Right lobe of liver (tissue), 4 donors: Measurements from ENCODE around the gene AFF4.

Experiments used
- POLR2A ChIP-seq: fragments of 450-650 bp; IDR thresholded peaks from one replicate; pipeline ENCODE4 v1.6.1; 2017; ENCODE audit warnings: antibody characterized with exemption, mild to moderate bottlenecking
- TF ChIP-seq, protein P1 (sequence below), 4 donors: fragments of 200-600 bp in 3 of 4; fragments of 450-650 bp in 1 of 4; IDR thresholded peaks; one replicate each; pipeline versions ENCODE4 v1.5.1 to v1.8.0; 2016 to 2022; ENCODE audit warnings: antibody characterized with exemption in 4 of 4, mild to moderate bottlenecking in 2 of 4
- donor health status: DM: no; HTN: no; CAD: no.
- donor health status: DM: no; HTN: no; CAD: no.
- donor health status: DM: no; HTN: yes; CAD: no.

DNA sequence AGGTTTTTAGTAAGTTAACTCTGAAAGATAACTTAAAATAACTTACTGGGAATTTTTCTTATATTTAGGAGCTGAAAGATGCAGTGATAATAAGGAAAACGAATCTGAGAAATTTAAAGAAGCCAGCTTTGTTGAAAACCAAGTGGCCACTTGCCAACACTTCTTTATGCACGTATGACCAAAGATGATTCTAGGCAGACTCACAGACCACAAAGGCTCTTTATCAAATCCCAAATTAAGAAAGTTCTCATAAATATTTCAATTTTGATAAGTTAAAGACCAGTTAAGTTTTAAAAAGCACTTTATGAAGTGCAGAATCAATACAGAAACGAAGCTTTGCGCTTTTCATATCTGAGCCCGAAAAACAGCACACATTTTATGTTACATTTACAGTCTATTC is 1.5 kb downstream of the AFF4 start:
- TF ChIP-seq, protein P1, sequence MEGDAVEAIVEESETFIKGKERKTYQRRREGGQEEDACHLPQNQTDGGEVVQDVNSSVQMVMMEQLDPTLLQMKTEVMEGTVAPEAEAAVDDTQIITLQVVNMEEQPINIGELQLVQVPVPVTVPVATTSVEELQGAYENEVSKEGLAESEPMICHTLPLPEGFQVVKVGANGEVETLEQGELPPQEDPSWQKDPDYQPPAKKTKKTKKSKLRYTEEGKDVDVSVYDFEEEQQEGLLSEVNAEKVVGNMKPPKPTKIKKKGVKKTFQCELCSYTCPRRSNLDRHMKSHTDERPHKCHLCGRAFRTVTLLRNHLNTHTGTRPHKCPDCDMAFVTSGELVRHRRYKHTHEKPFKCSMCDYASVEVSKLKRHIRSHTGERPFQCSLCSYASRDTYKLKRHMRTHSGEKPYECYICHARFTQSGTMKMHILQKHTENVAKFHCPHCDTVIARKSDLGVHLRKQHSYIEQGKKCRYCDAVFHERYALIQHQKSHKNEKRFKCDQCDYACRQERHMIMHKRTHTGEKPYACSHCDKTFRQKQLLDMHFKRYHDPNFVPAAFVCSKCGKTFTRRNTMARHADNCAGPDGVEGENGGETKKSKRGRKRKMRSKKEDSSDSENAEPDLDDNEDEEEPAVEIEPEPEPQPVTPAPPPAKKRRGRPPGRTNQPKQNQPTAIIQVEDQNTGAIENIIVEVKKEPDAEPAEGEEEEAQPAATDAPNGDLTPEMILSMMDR (IDR thresholded peaks at IDR 0.05): no peak
- TF ChIP-seq POLR2A: no peak
